ENCODE data around the gene HLA-DQA1.
A peak's percentile ranks its signal among the peaks of the same experiment; 100 is the strongest.

The HLA-DQA1 gene

GRCh38 chr6:32614366-32615081 is 22.7 kb upstream of the HLA-DQA1 start:
- DNase-seq, result peak; percentile 64
- Histone ChIP-seq H2BK15ac (replicated peaks; ENCODE audit: low read depth) (no peak overlapping the region), H2AK5ac (ENCODE audit: low read length) (no peak overlapping the region), H3K36me3 (ENCODE audit: control insufficient read depth, insufficient read depth, low read length) (no peaks in the 10 kb centered on the region), H2BK5ac (ENCODE audit: low read length) (no peak overlapping the region), H3K18ac (ENCODE audit: low read length) (no peak overlapping the region), H4K5ac (ENCODE audit: low read length) (no peak overlapping the region), H3K9ac (ENCODE audit: low read length) (no peak overlapping the region), H3K23ac (ENCODE audit: low read length) (no peak overlapping the region), H3K56ac (ENCODE audit: low read length) (no peak overlapping the region), H4K8ac (ENCODE audit: low read depth, low read length) (no peak overlapping the region), H3K4ac (ENCODE audit: low read depth, low read length) (no peak overlapping the region), H3K27ac (ENCODE audit: low read depth, low read length) (no peak overlapping the region), H3K79me1 (ENCODE audit: low read length) (no peaks in the 10 kb centered on the region), H3K4me2 (ENCODE audit: low read length) (no peak overlapping the region), H3K4me3 (ENCODE audit: low read length) (no peak overlapping the region), H3K27me3 (ENCODE audit: insufficient read depth, low read length, poor library complexity) (no peaks in the 10 kb centered on the region), H3K4me1 (ENCODE audit: control insufficient read depth, low read depth, low read length) (no peaks in the 10 kb centered on the region), H2BK120ac (ENCODE audit: low read depth, low read length) (no peak overlapping the region), H3K79me2 (ENCODE audit: control insufficient read depth, insufficient read depth, low read length) (no peaks in the 10 kb centered on the region)
- no CpG with 5 or more reads among the region's 1 CpG for WGBS (ENCODE audit: extremely low coverage, insufficient coverage, low lambda C conversion rate)

DNA sequence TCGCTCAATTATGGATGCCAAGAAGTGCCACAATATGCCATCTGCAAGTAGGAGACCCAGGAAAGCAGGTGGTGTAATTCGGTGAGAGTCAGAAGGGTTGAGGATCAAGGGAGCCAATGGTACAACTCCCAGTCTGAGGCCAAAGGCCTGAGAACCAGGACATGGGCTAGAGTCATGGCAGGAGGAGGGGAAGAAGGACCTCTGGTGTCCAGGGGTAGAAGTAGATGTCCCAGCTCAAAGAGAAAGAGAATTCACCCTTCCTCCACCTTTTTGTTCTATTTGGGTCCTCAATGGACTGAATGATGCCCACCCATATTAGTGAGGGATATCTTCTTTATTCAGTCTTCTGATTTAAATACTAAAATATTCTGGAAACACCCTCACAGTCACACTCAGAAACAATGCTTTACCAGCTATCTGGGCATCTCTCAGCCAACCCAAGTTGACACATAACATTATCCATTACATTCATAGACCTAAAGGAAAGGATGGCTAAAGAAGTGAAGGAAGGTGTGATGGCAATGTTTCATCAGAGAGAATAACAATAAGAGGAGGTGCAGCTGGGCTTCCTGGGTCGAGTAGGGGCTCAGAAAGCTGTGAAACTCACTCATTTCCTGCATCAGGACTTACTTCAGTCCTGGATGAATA is 21.2 kb upstream of the HLA-DQA1 start:
- Histone ChIP-seq H3K4me1 (ENCODE audit: control insufficient read depth, low read depth, low read length) (no peaks in the 10 kb centered on the region), H3K36me3 (ENCODE audit: control insufficient read depth, insufficient read depth, low read length) (no peaks in the 10 kb centered on the region), H3K4me2 (ENCODE audit: low read length) (no peak overlapping the region), H2BK15ac (replicated peaks; ENCODE audit: low read depth) (no peak overlapping the region), H3K4ac (ENCODE audit: low read depth, low read length) (no peak overlapping the region), H3K56ac (ENCODE audit: low read length) (no peak overlapping the region), H2BK5ac (ENCODE audit: low read length) (no peak overlapping the region), H3K4me3 (ENCODE audit: low read length) (no peak overlapping the region), H4K8ac (ENCODE audit: low read depth, low read length) (no peak overlapping the region), H2AK5ac (ENCODE audit: low read length) (no peak overlapping the region), H3K18ac (ENCODE audit: low read length) (no peak overlapping the region), H3K79me2 (ENCODE audit: control insufficient read depth, insufficient read depth, low read length) (no peaks in the 10 kb centered on the region), H3K27ac (ENCODE audit: low read depth, low read length) (no peak overlapping the region), H3K79me1 (ENCODE audit: low read length) (no peaks in the 10 kb centered on the region), H2BK120ac (ENCODE audit: low read depth, low read length) (no peak overlapping the region), H4K5ac (ENCODE audit: low read length) (no peak overlapping the region), H3K9ac (ENCODE audit: low read length) (no peak overlapping the region), H3K27me3 (ENCODE audit: insufficient read depth, low read length, poor library complexity) (no peaks in the 10 kb centered on the region), H3K23ac (ENCODE audit: low read length) (no peak overlapping the region)
- DNase-seq, result no peak
- no CpG with 5 or more reads among the region's 3 CpGs for WGBS (ENCODE audit: extremely low coverage, insufficient coverage, low lambda C conversion rate)

DNA sequence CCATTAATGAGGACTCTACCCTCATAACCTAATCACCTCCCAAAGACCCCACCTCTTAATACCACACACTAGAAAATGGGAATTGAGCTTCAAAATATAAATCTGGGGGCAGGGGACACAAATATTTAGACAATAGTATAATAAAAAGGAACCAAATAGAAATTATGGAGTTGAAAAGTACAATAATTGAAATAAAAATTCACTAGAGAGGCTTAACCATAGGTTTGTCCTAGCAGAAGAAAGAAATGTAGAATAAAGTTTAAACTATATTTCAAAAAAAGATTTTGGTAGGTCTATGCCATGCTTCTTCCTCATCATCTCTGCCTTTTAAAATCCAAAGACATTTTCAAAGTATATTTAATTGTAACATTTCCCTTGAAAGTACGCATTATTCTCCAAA is 19.5 kb upstream of the HLA-DQA1 start:
- Histone ChIP-seq H2BK15ac (replicated peaks; ENCODE audit: low read depth) (no peak overlapping the region), H3K4ac (ENCODE audit: low read depth, low read length) (no peak overlapping the region), H2BK5ac (ENCODE audit: low read length) (no peak overlapping the region), H4K5ac (ENCODE audit: low read length) (no peak overlapping the region), H2AK5ac (ENCODE audit: low read length) (no peak overlapping the region), H3K36me3 (ENCODE audit: control insufficient read depth, insufficient read depth, low read length) (no peaks in the 10 kb centered on the region), H3K4me2 (ENCODE audit: low read length) (no peak overlapping the region), H3K79me1 (ENCODE audit: low read length) (no peaks in the 10 kb centered on the region), H3K9ac (ENCODE audit: low read length) (no peak overlapping the region), H3K27ac (ENCODE audit: low read depth, low read length) (no peak overlapping the region), H3K23ac (ENCODE audit: low read length) (no peak overlapping the region), H3K79me2 (ENCODE audit: control insufficient read depth, insufficient read depth, low read length) (no peaks in the 10 kb centered on the region), H2BK120ac (ENCODE audit: low read depth, low read length) (no peak overlapping the region), H4K8ac (ENCODE audit: low read depth, low read length) (no peak overlapping the region), H3K56ac (ENCODE audit: low read length) (no peak overlapping the region), H3K4me3 (ENCODE audit: low read length) (no peak overlapping the region), H3K18ac (ENCODE audit: low read length) (no peak overlapping the region), H3K4me1 (ENCODE audit: control insufficient read depth, low read depth, low read length) (no peaks in the 10 kb centered on the region), H3K27me3 (ENCODE audit: insufficient read depth, low read length, poor library complexity) (no peaks in the 10 kb centered on the region)
- no peak for DNase-seq
- WGBS (ENCODE audit: extremely low coverage, insufficient coverage, low lambda C conversion rate), result no CpG with 5 or more reads among the region's 1 CpG

DNA sequence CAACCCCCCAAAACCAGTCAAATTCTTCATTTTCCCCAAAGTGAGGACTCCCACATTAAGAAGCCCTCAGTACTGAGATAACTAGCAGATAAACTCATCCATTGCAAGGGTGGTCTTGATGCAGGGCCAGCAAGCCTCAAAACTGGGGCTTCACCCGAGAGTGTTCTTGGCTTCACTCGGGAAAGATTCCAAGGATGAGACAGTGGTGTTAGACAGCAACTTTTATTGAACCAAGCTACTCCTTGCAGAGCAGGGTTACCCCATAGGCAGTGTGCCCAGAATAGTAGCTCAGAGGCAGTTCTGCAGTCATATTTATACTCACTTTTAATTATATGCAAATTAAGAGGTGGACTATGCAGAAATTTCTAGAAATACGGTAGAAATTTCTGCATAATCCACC is 15.8 kb upstream of the HLA-DQA1 start:
- no peak overlapping the region for H2AK5ac ChIP-seq (ENCODE audit: low read length)
- H3K79me2 ChIP-seq (ENCODE audit: control insufficient read depth, insufficient read depth, low read length), result no peaks in the 10 kb centered on the region
- no peak overlapping the region for H3K18ac ChIP-seq (ENCODE audit: low read length)
- H4K5ac ChIP-seq (ENCODE audit: low read length), result no peak overlapping the region
- H3K23ac ChIP-seq (ENCODE audit: low read length), result no peak overlapping the region
- H2BK15ac ChIP-seq (replicated peaks; ENCODE audit: low read depth), result no peak overlapping the region
- no peak overlapping the region for H2BK120ac ChIP-seq (ENCODE audit: low read depth, low read length)
- WGBS (ENCODE audit: extremely low coverage, insufficient coverage, low lambda C conversion rate), result no CpG with 5 or more reads among the region's 3 CpGs
- H3K79me1 ChIP-seq (ENCODE audit: low read length), result no peaks in the 10 kb centered on the region
- H3K4me1 ChIP-seq (ENCODE audit: control insufficient read depth, low read depth, low read length), result no peaks in the 10 kb centered on the region
- no peak overlapping the region for H3K4me3 ChIP-seq (ENCODE audit: low read length)
- no peak overlapping the region for H3K56ac ChIP-seq (ENCODE audit: low read length)
- H2BK5ac ChIP-seq (ENCODE audit: low read length), result no peak overlapping the region
- H4K8ac ChIP-seq (ENCODE audit: low read depth, low read length), result no peak overlapping the region
- no peak overlapping the region for H3K27ac ChIP-seq (ENCODE audit: low read depth, low read length)
- no peak overlapping the region for H3K4ac ChIP-seq (ENCODE audit: low read depth, low read length)
- no peaks in the 10 kb centered on the region for H3K36me3 ChIP-seq (ENCODE audit: control insufficient read depth, insufficient read depth, low read length)
- no peaks in the 10 kb centered on the region for H3K27me3 ChIP-seq (ENCODE audit: insufficient read depth, low read length, poor library complexity)
- no peak overlapping the region for H3K4me2 ChIP-seq (ENCODE audit: low read length)
- H3K9ac ChIP-seq (ENCODE audit: low read length), result no peak overlapping the region
- no peak for DNase-seq

GRCh38 chr6:32622545-32623401 is 14.4 kb upstream of the HLA-DQA1 start:
- H3K23ac ChIP-seq (ENCODE audit: low read length), result no peak overlapping the region
- H3K27ac ChIP-seq (ENCODE audit: low read depth, low read length), result no peak overlapping the region
- no peak overlapping the region for H2BK120ac ChIP-seq (ENCODE audit: low read depth, low read length)
- no peak overlapping the region for H4K8ac ChIP-seq (ENCODE audit: low read depth, low read length)
- H3K4ac ChIP-seq (ENCODE audit: low read depth, low read length), result no peak overlapping the region
- H3K9ac ChIP-seq (ENCODE audit: low read length), result no peak overlapping the region
- no CpG with 5 or more reads among the region's 1 CpG for WGBS (ENCODE audit: extremely low coverage, insufficient coverage, low lambda C conversion rate)
- H4K5ac ChIP-seq (ENCODE audit: low read length), result no peak overlapping the region
- H3K79me2 ChIP-seq (ENCODE audit: control insufficient read depth, insufficient read depth, low read length), result no peaks in the 10 kb centered on the region
- no peaks in the 10 kb centered on the region for H3K79me1 ChIP-seq (ENCODE audit: low read length)
- H2BK15ac ChIP-seq (replicated peaks; ENCODE audit: low read depth), result no peak overlapping the region
- H2BK5ac ChIP-seq (ENCODE audit: low read length), result no peak overlapping the region
- H3K27me3 ChIP-seq (ENCODE audit: insufficient read depth, low read length, poor library complexity), result no peaks in the 10 kb centered on the region
- no peaks in the 10 kb centered on the region for H3K4me1 ChIP-seq (ENCODE audit: control insufficient read depth, low read depth, low read length)
- no peak overlapping the region for H2AK5ac ChIP-seq (ENCODE audit: low read length)
- H3K18ac ChIP-seq (ENCODE audit: low read length), result no peak overlapping the region
- no peak overlapping the region for H3K56ac ChIP-seq (ENCODE audit: low read length)
- H3K4me2 ChIP-seq (ENCODE audit: low read length), result no peak overlapping the region
- DNase-seq, result peak; percentile 78
- H3K4me3 ChIP-seq (ENCODE audit: low read length), result no peak overlapping the region
- no peaks in the 10 kb centered on the region for H3K36me3 ChIP-seq (ENCODE audit: control insufficient read depth, insufficient read depth, low read length)
